ENCODE measurements around the gene COX7A1. TPM values are rescaled to one million over a fixed set of nuclear protein-coding genes. Genes with fewer than 3 reads are reported as not detected.

The COX7A1 gene
- total and polyA plus RNA-seq, 2 donors (not counting 1 experiment from before 2014, with no cell fraction given), result 42.5 to 77.9 TPM

- Histone ChIP-seq H4K20me1 (ENCODE audit: control insufficient read depth, extremely low read depth, insufficient read depth, low read length) (no peaks in the 10 kb centered on the region), H3K4me1 (ENCODE audit: control insufficient read depth, extremely low read depth, insufficient read depth, low read length) (peaks cover 4% of the 10 kb centered on the region), H3K4me3 (replicated peaks in 1 of 4; ENCODE audit: control extremely low read depth in 1 of 4, insufficient read depth in 1 of 4, low read depth in 3 of 4, low read length in 4 of 4) (no peak overlapping the region), H3K79me2 (ENCODE audit: control insufficient read depth, insufficient read depth, low read length) (peaks cover 29% of the 10 kb centered on the region), H3K9me3 (ENCODE audit: control insufficient read depth, insufficient read depth, low read depth, low read length) (no peaks in the 10 kb centered on the region), H2AFZ (ENCODE audit: low read length) (no peak overlapping the region), H3K27me3 (ENCODE audit: control insufficient read depth, insufficient read depth, low read length) (no peaks in the 10 kb centered on the region), H3K27ac (ENCODE audit: insufficient read depth, low read length) (no peak overlapping the region), H3K4me2 (ENCODE audit: extremely low read depth, insufficient read depth, low read length) (no peak overlapping the region), H3K9ac (ENCODE audit: insufficient read depth, low read length) (no peak overlapping the region), H3K36me3 (ENCODE audit: control insufficient read depth, insufficient read depth, low read length) (peaks cover 31% of the 10 kb centered on the region)
- no peak for DNase-seq (ENCODE audit: low read depth in 2 of 2)
- TF ChIP-seq CTCF (conservative IDR thresholded peaks at IDR 0.05 in 1 of 2, IDR thresholded peaks at IDR 0.05 in 1 of 2; ENCODE audit: low read depth in 1 of 2, low read length in 2 of 2) (no peak), EZH2 (IDR thresholded peaks at IDR 0.05; ENCODE audit: low read length, missing control alignments) (no peak)
These were observed 9.8 kb downstream of the COX7A1 start for GRCh38 chr19:36142496-36142895.

GRCh38 chr19:36142046-36142445 lies 10.2 kb downstream of the COX7A1 start:
- no peak for DNase-seq (ENCODE audit: low read depth in 2 of 2)
- Histone ChIP-seq H3K9me3 (ENCODE audit: control insufficient read depth, insufficient read depth, low read depth, low read length) (no peaks in the 10 kb centered on the region), H3K36me3 (ENCODE audit: control insufficient read depth, insufficient read depth, low read length) (peaks cover 31% of the 10 kb centered on the region), H4K20me1 (ENCODE audit: control insufficient read depth, extremely low read depth, insufficient read depth, low read length) (no peaks in the 10 kb centered on the region), H3K4me3 (replicated peaks in 1 of 4; ENCODE audit: control extremely low read depth in 1 of 4, insufficient read depth in 1 of 4, low read depth in 3 of 4, low read length in 4 of 4) (peak overlapping the region in 1 of 4 experiments; percentile 56), H3K27ac (ENCODE audit: insufficient read depth, low read length) (no peak overlapping the region), H3K27me3 (ENCODE audit: control insufficient read depth, insufficient read depth, low read length) (no peaks in the 10 kb centered on the region), H3K4me2 (ENCODE audit: extremely low read depth, insufficient read depth, low read length) (peak overlapping the region; percentile 69), H3K79me2 (ENCODE audit: control insufficient read depth, insufficient read depth, low read length) (peaks cover 29% of the 10 kb centered on the region), H3K4me1 (ENCODE audit: control insufficient read depth, extremely low read depth, insufficient read depth, low read length) (peaks cover 5% of the 10 kb centered on the region), H2AFZ (ENCODE audit: low read length) (no peak overlapping the region), H3K9ac (ENCODE audit: insufficient read depth, low read length) (no peak overlapping the region)
- TF ChIP-seq EZH2 (IDR thresholded peaks at IDR 0.05; ENCODE audit: low read length, missing control alignments) (no peak), CTCF (conservative IDR thresholded peaks at IDR 0.05 in 1 of 2, IDR thresholded peaks at IDR 0.05 in 1 of 2; ENCODE audit: low read depth in 1 of 2, low read length in 2 of 2) (no peak)

GRCh38 chr19:36141039-36141927 lies 11.0 kb downstream of the COX7A1 start:
- Histone ChIP-seq H3K9me3 (ENCODE audit: control insufficient read depth, insufficient read depth, low read depth, low read length) (no peaks in the 10 kb centered on the region), H3K27ac (ENCODE audit: insufficient read depth, low read length) (no peak overlapping the region), H4K20me1 (ENCODE audit: control insufficient read depth, extremely low read depth, insufficient read depth, low read length) (no peaks in the 10 kb centered on the region), H3K4me3 (replicated peaks in 1 of 4; ENCODE audit: control extremely low read depth in 1 of 4, insufficient read depth in 1 of 4, low read depth in 3 of 4, low read length in 4 of 4) (peak overlapping the region; percentile 89 to 100 (median 97)), H3K9ac (ENCODE audit: insufficient read depth, low read length) (no peak overlapping the region), H2AFZ (ENCODE audit: low read length) (no peak overlapping the region), H3K36me3 (ENCODE audit: control insufficient read depth, insufficient read depth, low read length) (peaks cover 27% of the 10 kb centered on the region), H3K4me1 (ENCODE audit: control insufficient read depth, extremely low read depth, insufficient read depth, low read length) (peaks cover 9% of the 10 kb centered on the region), H3K27me3 (ENCODE audit: control insufficient read depth, insufficient read depth, low read length) (no peaks in the 10 kb centered on the region), H3K4me2 (ENCODE audit: extremely low read depth, insufficient read depth, low read length) (peak overlapping the region; percentile 69), H3K79me2 (ENCODE audit: control insufficient read depth, insufficient read depth, low read length) (peaks cover 29% of the 10 kb centered on the region)
- TF ChIP-seq CTCF (conservative IDR thresholded peaks at IDR 0.05 in 1 of 2, IDR thresholded peaks at IDR 0.05 in 1 of 2; ENCODE audit: low read depth in 1 of 2, low read length in 2 of 2) (no peak), EZH2 (IDR thresholded peaks at IDR 0.05; ENCODE audit: low read length, missing control alignments) (no peak)
- DNase-seq (ENCODE audit: low read depth in 2 of 2), result peak; percentile 71 to 80

All from fibroblast of lung (primary cell).